ENCODE measurements around the gene RGPD3.

RGPD3 gene

DNA sequence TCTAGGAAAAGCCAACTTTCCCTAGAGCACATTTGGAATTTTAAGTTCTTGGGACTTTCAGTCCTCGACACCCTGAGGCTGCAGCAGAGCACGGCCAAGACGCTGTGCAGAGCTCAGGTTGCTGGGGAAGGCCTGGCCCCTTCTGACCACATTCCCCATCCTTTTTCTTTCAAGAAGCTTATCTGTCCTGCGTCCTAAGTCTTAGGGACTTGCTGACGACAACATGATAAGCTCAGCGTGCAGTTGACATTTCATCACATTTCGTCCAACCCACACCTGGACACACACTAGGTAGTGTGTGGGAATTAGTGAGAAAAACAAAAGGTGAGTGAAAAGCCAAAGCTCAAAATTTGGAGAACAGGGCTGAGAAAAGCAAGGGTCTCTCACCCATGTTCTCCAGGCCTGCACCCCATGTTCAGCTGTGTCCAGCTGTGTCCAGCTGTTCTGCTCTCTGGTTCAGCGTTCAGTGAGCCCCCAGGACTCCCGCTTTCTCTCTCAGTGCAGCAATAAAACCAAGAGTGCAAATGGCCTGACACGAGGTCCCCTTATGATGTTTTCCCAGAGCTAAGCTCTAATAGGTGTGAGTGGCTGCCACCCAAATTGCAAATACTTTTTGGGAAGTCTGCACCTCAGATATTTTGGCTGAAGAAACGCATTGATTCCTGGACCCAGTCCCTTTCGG is 101.9 kb downstream of the RGPD3 start:
- DNase-seq (ENCODE audit: low read depth), result no peak
- TF ChIP-seq, protein P1, sequence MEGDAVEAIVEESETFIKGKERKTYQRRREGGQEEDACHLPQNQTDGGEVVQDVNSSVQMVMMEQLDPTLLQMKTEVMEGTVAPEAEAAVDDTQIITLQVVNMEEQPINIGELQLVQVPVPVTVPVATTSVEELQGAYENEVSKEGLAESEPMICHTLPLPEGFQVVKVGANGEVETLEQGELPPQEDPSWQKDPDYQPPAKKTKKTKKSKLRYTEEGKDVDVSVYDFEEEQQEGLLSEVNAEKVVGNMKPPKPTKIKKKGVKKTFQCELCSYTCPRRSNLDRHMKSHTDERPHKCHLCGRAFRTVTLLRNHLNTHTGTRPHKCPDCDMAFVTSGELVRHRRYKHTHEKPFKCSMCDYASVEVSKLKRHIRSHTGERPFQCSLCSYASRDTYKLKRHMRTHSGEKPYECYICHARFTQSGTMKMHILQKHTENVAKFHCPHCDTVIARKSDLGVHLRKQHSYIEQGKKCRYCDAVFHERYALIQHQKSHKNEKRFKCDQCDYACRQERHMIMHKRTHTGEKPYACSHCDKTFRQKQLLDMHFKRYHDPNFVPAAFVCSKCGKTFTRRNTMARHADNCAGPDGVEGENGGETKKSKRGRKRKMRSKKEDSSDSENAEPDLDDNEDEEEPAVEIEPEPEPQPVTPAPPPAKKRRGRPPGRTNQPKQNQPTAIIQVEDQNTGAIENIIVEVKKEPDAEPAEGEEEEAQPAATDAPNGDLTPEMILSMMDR (conservative IDR thresholded peaks at IDR 0.05; ENCODE audit: low read depth, low read length), result no peak

DNA sequence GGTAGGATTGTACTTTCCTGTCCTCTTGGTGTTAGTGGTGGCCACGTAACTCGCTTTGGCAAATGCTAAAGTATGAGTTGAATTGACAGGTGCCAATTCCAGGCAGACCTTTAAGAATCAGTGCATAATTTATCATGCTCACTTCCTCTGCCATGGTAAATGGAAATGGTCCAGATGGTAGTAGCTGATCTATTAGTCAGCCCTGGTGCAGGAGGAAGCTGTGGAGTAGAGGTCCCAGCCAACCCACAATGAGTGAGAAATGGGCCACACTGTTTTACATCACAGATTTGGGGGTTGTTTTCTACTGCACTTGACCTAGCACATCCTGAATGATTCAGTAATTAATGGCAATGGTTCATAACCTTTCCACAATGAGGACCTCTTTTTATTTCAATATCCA is 104.4 kb downstream of the RGPD3 start:
- no peak overlapping the region for H3K4me3 ChIP-seq (ENCODE audit: low read length)
- TF ChIP-seq, protein P1 (conservative IDR thresholded peaks at IDR 0.05; ENCODE audit: low read depth, low read length), result no peak
- no peak for DNase-seq (ENCODE audit: low read depth)

More for the DNA sequence above, 101.9 kb downstream of the RGPD3 start:
- no peak overlapping the region for H3K4me3 ChIP-seq (ENCODE audit: low read length)

DNA sequence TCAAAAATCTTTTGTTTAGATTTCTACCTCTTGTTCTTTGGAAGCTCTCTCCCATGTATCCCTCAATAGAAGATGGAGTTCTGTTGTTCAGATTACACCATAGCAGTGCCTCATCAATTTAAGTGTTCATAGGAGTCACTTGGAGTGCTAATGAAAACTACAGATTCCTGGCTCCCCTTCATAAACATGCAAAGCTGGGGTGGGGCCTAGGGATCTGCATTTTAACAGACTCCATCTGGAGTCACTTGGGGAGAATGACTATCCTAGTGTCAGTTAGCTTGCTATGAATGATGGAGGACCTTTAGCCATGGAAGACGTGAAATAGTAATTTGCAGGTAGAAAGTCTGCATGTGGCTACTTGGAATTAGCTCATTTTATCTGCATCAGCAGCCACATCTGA is 105.4 kb downstream of the RGPD3 start:
- TF ChIP-seq, protein P1 (conservative IDR thresholded peaks at IDR 0.05; ENCODE audit: low read depth, low read length), result no peak
- H3K4me3 ChIP-seq (ENCODE audit: low read length), result no peak overlapping the region
- DNase-seq (ENCODE audit: low read depth), result no peak

DNA sequence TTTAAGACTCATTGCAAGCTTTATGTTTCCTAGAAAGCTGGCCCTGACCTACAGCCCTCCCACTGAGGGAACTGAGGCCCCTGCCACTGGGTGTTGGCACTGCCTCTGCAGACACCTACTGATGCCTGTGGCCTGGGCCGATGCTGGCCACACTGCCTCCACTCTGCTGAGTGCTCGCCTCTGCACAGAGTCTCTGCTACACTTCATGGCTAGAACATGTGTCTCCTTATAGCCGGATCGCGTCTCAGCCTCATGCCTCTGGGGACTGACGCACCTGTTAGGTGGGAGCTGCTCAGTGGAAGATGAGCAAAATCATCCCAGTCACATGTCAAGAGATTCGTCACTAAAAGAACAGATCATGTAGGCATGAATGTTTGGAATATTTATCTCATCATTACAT is 108.7 kb downstream of the RGPD3 start:
- TF ChIP-seq, protein P1 (conservative IDR thresholded peaks at IDR 0.05; ENCODE audit: low read depth, low read length), result no peak
- H3K4me3 ChIP-seq (ENCODE audit: low read length), result no peak overlapping the region
- DNase-seq (ENCODE audit: low read depth), result no peak

DNA sequence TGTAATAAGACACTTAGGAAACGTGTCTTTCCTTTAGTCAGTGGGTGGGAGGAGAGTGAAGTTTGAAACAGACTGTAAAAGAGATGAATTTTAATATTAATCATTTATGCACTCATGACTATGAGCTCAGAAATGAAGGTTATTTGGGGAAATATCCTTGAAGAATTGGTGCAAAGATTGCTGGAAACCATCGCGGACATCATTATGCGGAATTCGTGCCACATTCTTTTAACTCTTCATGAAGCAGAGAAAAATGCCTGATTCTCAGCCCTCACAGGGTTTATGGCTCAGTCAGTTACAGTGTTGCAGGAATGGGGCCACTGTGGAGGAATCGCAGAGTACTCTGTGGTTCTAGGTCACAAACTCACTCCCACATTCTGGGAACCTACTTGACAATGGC is 109.7 kb downstream of the RGPD3 start:
- TF ChIP-seq, protein P1 (conservative IDR thresholded peaks at IDR 0.05; ENCODE audit: low read depth, low read length), result no peak
- no peak overlapping the region for H3K4me3 ChIP-seq (ENCODE audit: low read length)
- no peak for DNase-seq (ENCODE audit: low read depth)

DNA sequence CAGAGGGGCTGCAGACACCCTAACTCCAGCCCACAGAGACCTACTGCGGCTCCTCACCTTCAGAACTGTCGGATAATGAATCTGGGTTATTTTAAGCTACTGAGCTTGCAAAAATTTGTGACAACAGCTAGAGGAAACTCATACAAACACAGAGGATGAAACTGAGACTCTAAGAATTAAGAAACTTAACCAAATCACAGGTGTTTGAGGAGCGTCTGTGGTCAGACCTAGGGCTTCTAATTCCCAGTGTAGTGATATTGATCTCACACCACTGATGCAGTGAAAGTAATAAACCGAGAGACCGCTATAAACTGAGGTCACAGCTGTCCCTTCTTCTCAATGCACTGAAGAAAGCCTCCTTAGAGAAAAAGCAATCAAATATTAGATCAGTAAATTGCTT is 110.1 kb downstream of the RGPD3 start:
- H3K4me3 ChIP-seq (ENCODE audit: low read length), result no peak overlapping the region
- DNase-seq (ENCODE audit: low read depth), result no peak
- TF ChIP-seq, protein P1 (conservative IDR thresholded peaks at IDR 0.05; ENCODE audit: low read depth, low read length), result no peak

DNA sequence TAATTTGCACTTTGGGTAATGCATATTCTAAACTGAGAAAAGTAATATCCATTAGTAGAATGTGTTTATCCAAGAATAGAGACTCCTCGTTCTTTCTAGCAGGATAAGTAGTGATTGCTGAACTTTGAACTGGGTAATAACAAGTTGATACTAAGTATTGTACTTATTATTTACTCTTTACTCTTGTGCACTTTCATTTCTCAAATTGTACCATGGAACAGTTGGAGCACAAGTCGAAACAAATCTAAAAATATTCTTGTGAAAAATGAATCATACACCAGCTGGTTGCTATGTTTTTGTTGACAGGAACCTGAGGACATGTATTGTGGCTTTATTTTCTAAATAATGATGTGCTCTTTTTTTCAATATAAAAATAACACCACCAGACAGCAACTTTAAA is 111.9 kb downstream of the RGPD3 start:
- TF ChIP-seq, protein P1 (conservative IDR thresholded peaks at IDR 0.05; ENCODE audit: low read depth, low read length), result no peak
- no peak for DNase-seq (ENCODE audit: low read depth)

More for the DNA sequence above, 111.9 kb downstream of the RGPD3 start:
- H3K4me3 ChIP-seq (ENCODE audit: low read length), result no peak overlapping the region

Data from retinal pigment epithelial cell (primary cell).